SH-SY5Y (cell line): ENCODE results near the gene COL18A1.

Source experiments
- GATA2 ChIP-seq: IDR thresholded peaks from 2 replicates; pipeline ENCODE4 v1.6.1; 2011; ENCODE audit warnings: mild to moderate bottlenecking, low read depth, low read length
- GATA3 ChIP-seq: IDR thresholded peaks from 2 replicates; pipeline ENCODE4 v1.6.1; 2011; ENCODE audit warnings: low read depth, mild to moderate bottlenecking, low read length, moderate library complexity

DNA sequence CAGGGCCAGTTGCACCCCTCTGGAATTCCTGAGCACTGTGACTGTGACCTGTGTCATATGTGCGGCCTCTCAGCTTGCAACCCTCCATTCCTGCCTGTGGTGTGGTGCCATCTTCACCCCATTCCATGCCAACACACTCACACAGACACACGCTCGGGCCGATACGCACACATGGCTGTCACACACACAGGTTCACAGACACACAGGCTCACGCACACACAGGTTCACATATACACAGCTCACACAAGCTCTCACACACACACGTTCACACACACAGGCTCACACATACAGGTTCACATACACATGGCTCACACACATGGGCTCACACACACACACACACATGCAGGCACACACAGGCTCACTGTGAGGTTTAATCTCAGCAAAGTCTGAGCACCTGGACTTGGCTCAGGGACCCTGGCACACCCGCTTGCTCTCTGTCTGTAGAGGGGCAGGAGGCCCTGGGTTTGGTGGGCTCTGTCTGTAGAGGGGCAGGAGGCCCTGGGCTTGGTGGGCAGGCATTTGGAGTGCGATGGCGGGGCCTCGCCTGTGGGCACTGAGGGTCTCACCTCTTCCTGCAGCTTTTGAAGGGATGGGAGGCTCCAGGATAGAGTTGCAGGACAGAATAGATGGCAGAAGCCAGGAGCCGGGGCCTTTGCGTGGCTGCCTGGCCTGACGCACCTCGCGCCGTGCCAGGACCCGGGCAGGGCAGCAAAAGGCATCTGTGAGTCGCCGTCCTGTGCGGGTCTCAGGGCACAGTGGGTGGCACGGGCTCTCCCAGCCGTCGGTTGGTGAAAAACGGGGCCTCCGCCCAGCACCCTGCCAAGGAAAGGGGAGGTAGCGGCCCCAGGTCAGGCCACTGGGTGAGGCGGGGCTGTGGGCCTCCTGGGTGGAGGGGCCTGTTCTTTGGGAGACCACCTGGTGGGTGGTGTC, 17.1 kb downstream of the COL18A1 start:
- TF ChIP-seq GATA2 (no peak), GATA3 (no peak)
